Stomach (tissue), 9 donors: Measurements from ENCODE around the gene CEP295NL. TPM values are rescaled to one million over a fixed set of nuclear protein-coding genes. Genes with fewer than 3 reads are reported as not detected.

ENCODE experiments used
- DNase-seq, 2 donors: peaks; one replicate each; pipeline versions ENCODE4 v3.0.0 to v3.0.0-alpha.2; 2013 to 2019
- H3K27ac ChIP-seq, 5 donors: fragments of 200-600 bp in 4 of 5; sonication (generic) in 4 of 5; one replicate each; pipeline ENCODE4 v1.5.1; 2013 to 2019; ENCODE audit warnings: mild to moderate bottlenecking in 1 of 5, moderate library complexity in 1 of 5
- H3K27me3 ChIP-seq, 3 donors: fragments of 200-600 bp; sonication (generic); one replicate each; pipeline ENCODE4 v1.5.1; 2017 to 2019; ENCODE audit warnings: mixed run types in 1 of 3
- H3K36me3 ChIP-seq, 4 donors: fragments of 200-600 bp; sonication (generic); 1 replicate in 3 of 4; 2 replicates in 1 of 4; pipeline ENCODE4 v1.5.1; 2016 to 2019
- H3K4me1 ChIP-seq, 4 donors: fragments of 200-600 bp; sonication (generic); one replicate each; pipeline ENCODE4 v1.5.1; 2016 to 2019
- H3K4me3 ChIP-seq, 4 donors: fragments of 200-600 bp; sonication (generic) in 3 of 4; one replicate each; pipeline ENCODE4 v1.5.1; 2016 to 2019; ENCODE audit warnings: mild to moderate bottlenecking in 1 of 4
- H3K9me3 ChIP-seq, 4 donors: fragments of 200-600 bp; sonication (generic); one replicate each; pipeline ENCODE4 v1.5.1; 2016 to 2019
- EP300 ChIP-seq: sonication (generic); formaldehyde crosslinking; IDR thresholded peaks from one replicate; pipeline ENCODE4 v1.6.1; 2017; ENCODE audit warnings: antibody characterized with exemption
- POLR2A ChIP-seq, 4 donors: fragments of 450-650 bp; IDR thresholded peaks; one replicate each; pipeline ENCODE4 v1.6.1; 2016; ENCODE audit warnings: antibody characterized with exemption in 4 of 4, control low read depth in 2 of 4, mild to moderate bottlenecking in 1 of 4, moderate library complexity in 1 of 4
- POLR2AphosphoS5 ChIP-seq, 3 donors: sonication (generic); formaldehyde crosslinking; IDR thresholded peaks; one replicate each; pipeline ENCODE4 v1.6.1; 2016; ENCODE audit warnings: antibody characterized with exemption in 3 of 3
- WGBS, 5 donors: extraction: QIAGEN DNeasy Blood & Tissue Kit in 3 of 5; methylation state at CpG; one replicate each; pipeline versions ENCODE4 v1.1.5 to v1.1.7; 2013 to 2018; 5-methylcytosine and 5-hydroxymethylcytosine counted together
- intact Hi-C: fragments of 100-400 bp; cut with DNase I; formaldehyde crosslinking; loops from one replicate; pipeline ENCODE4 v1.15.1; 2023; ENCODE audit warnings: low total_unique reads
- polyA plus RNA-seq, 3 donors: library from polyadenylated mRNA; stranded (reverse); fragments of 200-250 nt; gene quantifications; one replicate each; pipeline ENCODE4 v1.2.3, GENCODE V29; 2013
- total RNA-seq, 5 donors: library from RNA; depleted of rRNA; stranded (reverse); fragments of >200 nt; gene quantifications; one replicate each; pipeline versions ENCODE4 v1.1.0 to v1.2.3, GENCODE V29; 2014 to 2016
- TF ChIP-seq, protein P1 (sequence below), 7 experiments: fragments of 450-650 bp in 4 of 7; fragments of 200-600 bp in 3 of 7; sonication (generic) in 3 of 7; IDR thresholded peaks; one replicate each; pipeline ENCODE4 v1.5.1; 2016 to 2019; ENCODE audit warnings: antibody characterized with exemption in 7 of 7, control low read depth in 2 of 7, mild to moderate bottlenecking in 1 of 7
- donor health status: healthy with polysubstance abuse.
- donor health status: Bipolar disorder and iron deficiency.
- donor health status: healthy.

CEP295NL gene
- total and polyA plus RNA-seq, 8 donors = 0.31 to 23.9 (median 5.8) TPM; not detected in 1

GRCh38 chr17:78919861-78920450 is 17.0 kb upstream of the CEP295NL start:
- WGBS, 5 donors = 71 to 80% (median 77%) methylated on average over 17 to 20 of the region's 20 CpGs

DNA sequence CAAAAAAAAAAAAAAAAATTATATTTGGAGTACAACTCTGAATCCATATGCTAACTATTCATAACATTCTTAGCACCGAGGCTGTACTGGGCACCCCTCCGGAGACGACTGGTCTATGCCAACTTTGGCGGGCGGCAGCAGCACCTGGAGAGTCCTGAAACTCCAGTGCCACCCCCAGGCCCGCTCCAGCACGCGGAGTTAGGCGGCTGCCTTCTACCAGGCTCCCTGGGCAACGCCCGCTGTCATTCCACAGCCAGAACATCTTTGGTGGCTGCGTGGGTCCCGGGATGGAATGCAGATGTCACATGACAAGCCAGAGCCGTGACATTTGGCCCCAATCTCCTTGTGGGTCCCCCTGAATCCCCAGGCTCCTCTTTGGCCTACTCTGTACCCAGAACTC is 16.0 kb upstream of the CEP295NL start:
- no peaks in the 10 kb centered on the region for H3K27me3 ChIP-seq
- intact Hi-C loops = no loop called here
- WGBS, 5 donors = 80 to 85% (median 84%) methylated on average over 11 to 14 of the region's 14 CpGs
- no peak for DNase-seq
- peaks cover 57 to 98% (median 73%) of the 10 kb centered on the region in 4 donors for H3K4me1 ChIP-seq
- TF ChIP-seq, protein P1, sequence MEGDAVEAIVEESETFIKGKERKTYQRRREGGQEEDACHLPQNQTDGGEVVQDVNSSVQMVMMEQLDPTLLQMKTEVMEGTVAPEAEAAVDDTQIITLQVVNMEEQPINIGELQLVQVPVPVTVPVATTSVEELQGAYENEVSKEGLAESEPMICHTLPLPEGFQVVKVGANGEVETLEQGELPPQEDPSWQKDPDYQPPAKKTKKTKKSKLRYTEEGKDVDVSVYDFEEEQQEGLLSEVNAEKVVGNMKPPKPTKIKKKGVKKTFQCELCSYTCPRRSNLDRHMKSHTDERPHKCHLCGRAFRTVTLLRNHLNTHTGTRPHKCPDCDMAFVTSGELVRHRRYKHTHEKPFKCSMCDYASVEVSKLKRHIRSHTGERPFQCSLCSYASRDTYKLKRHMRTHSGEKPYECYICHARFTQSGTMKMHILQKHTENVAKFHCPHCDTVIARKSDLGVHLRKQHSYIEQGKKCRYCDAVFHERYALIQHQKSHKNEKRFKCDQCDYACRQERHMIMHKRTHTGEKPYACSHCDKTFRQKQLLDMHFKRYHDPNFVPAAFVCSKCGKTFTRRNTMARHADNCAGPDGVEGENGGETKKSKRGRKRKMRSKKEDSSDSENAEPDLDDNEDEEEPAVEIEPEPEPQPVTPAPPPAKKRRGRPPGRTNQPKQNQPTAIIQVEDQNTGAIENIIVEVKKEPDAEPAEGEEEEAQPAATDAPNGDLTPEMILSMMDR (IDR thresholded peaks at IDR 0.05) = no peak
- TF ChIP-seq POLR2AphosphoS5 (IDR thresholded peaks at IDR 0.05) = no peak
- no peak for TF ChIP-seq EP300
- TF ChIP-seq POLR2A (IDR thresholded peaks at IDR 0.05) = no peak
- no peaks in the 10 kb centered on the region for H3K36me3 ChIP-seq
- H3K9me3 ChIP-seq = no peaks in the 10 kb centered on the region
- H3K4me3 ChIP-seq = no peak overlapping the region
- peak overlapping the region in 3 of 5 donors; percentile 59 to 97 (median 80) for H3K27ac ChIP-seq

More at GRCh38 chr17:78919861-78920450, 17.0 kb upstream of the CEP295NL start:
- Histone ChIP-seq H3K4me3 (no peak overlapping the region), H3K9me3 (no peaks in the 10 kb centered on the region), H3K36me3 (no peaks in the 10 kb centered on the region), H3K27me3 (no peaks in the 10 kb centered on the region), H3K4me1 (peaks cover 62 to 94% (median 79%) of the 10 kb centered on the region in 4 donors), H3K27ac (peak overlapping the region in 3 of 5 donors; percentile 14 to 97 (median 97))
- no peak for DNase-seq
- TF ChIP-seq, protein P1 (IDR thresholded peaks at IDR 0.05) = no peak
- TF ChIP-seq EP300 (no peak), POLR2AphosphoS5 (IDR thresholded peaks at IDR 0.05) (no peak), POLR2A (IDR thresholded peaks at IDR 0.05) (no peak)
- intact Hi-C loops = no loop called here

DNA sequence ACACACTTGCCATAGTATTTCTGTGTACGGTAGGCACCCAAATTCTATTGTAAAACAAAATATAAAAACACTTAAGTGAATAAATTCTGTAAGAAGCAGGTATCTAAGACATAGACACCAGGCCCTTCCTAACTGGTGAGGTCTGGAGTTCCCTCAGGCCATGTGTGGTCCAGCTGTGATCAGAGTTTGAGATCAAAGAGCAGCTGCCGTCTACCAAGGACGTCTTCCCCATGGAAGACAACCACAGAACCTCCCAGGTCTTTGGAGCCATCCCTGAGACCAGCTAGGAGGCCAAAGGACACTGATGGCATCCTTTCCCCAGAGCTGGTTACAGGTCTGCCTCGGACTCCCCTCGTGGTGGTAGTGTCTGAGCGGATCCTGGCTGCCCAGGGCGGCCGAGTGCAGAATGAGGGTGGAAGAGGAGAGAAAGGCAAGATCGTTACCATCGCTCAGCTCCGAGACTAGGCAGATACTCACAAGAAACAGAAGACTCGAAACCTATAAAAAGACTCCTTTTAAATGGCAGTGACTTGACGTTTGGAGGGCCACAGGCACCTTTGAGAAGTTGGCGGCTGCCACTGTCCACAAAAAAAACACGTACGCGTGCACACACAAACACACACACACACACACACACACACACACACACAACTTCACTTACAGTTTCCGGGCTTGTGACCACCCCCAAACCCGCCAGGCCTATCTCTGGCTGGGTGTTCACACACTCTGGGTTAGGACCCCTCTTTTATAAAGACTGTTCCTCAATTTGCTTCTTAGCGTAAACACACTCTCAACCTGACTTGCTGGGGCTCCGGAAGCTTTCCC is 14.7 kb upstream of the CEP295NL start:
- intact Hi-C loops = no loop called here
- DNase-seq = no peak
- Histone ChIP-seq H3K27me3 (no peaks in the 10 kb centered on the region), H3K36me3 (no peaks in the 10 kb centered on the region), H3K27ac (peak overlapping the region in 4 of 5 donors; percentile 52 to 97 (median 70)), H3K4me3 (no peak overlapping the region), H3K4me1 (peaks cover 44 to 97% (median 64%) of the 10 kb centered on the region in 4 donors), H3K9me3 (no peaks in the 10 kb centered on the region)
- WGBS, 5 donors = 67 to 80% (median 77%) methylated on average over 21 of the region's 21 CpGs
- no peak for TF ChIP-seq EP300
- no peak for TF ChIP-seq POLR2AphosphoS5 (IDR thresholded peaks at IDR 0.05)
- TF ChIP-seq, protein P1 (IDR thresholded peaks at IDR 0.05) = no peak
- TF ChIP-seq POLR2A (IDR thresholded peaks at IDR 0.05) = no peak

- H3K4me3 ChIP-seq = peak overlapping the region in 1 of 4 donors; percentile 3
- peaks cover 28 to 97% (median 61%) of the 10 kb centered on the region in 4 donors for H3K4me1 ChIP-seq
- H3K27ac ChIP-seq = peak overlapping the region; percentile 49 to 86 (median 80)
- H3K9me3 ChIP-seq = no peaks in the 10 kb centered on the region
- TF ChIP-seq, protein P1 (IDR thresholded peaks at IDR 0.05) = no peak
- no peak for TF ChIP-seq POLR2A (IDR thresholded peaks at IDR 0.05)
- TF ChIP-seq POLR2AphosphoS5 (IDR thresholded peaks at IDR 0.05) = peak in 1 of 3 donors; percentile 17
- no peaks in the 10 kb centered on the region for H3K36me3 ChIP-seq
- intact Hi-C loops = no loop called here
- 50 to 73% (median 69%) methylated on average over 14 to 17 of the region's 17 CpGs for WGBS, 5 donors
- peak in 1 of 2 donors; percentile 42 for DNase-seq
- H3K27me3 ChIP-seq = no peaks in the 10 kb centered on the region
These were observed 13.1 kb upstream of the CEP295NL start for GRCh38 chr17:78915872-78916632.
